SHP77 treated with DMSO at 0.1 percent for 48 hours (cell line): Measurements from ENCODE around the gene PTPRC.

ENCODE experiments used
- DNase-seq: peaks from one replicate; lab custom pipeline; 2025; lab: John Stamatoyannopoulos, UW

PTPRC gene

DNA sequence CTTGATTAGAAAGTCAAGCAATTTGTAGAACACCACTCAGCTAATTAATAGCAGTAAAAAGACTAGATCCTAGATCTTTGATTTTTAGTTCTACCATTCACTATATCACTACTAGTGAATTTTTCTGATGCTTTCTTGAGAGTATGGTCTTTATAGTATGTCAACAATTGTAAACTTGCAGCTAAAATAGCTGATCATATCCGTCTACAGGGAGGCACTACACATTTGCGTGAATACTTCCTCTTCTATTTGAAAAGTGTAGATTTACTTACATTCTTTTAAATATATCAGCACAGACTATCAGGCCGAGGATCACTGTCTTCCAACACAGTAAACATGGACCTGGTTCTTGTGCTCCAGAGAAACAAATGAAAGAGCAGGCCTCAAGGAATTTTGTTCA lies 18.6 kb upstream of the PTPRC start:
- DNase-seq = no peak

DNA sequence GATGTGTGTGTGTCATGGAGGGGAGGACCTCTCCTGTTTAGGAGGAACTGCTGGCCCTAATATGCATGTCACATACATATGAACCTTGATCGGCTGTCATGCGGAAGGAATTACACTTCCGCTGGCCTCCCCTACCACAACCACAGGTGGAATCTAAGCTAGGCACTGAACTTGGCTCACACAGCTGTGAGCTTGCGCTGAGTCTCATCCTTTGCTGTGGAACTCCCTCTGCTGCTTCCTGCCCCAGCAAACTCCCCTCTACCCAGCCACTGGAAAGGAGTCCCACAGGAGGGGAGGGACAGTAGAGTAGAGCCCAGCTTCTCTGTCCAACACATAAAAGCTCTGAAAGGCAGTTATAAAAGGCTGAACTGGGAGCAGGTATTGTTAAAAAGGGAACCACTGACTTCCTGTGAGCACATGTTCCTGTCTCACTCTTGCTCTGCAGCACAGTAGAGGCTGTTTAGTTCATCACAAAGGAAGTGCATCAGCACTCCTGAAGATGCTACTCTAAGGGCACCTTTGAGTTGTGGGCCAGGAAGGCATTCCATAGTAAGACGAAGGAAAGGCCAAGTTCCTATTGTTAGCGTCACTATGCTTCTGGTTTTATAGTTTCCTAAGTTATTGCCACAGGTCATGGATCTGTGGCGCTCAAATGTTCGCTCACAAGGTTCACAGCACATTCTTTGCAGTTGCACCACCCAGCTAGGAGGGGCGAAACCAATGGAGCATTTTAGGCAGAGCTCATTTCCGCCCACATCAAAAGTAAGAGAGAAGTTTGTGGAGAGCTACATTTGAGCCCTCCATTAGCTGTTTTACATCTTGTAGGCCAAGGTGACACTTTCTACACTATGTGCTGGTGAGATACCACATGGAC lies 17.7 kb upstream of the PTPRC start:
- no peak for DNase-seq

DNA sequence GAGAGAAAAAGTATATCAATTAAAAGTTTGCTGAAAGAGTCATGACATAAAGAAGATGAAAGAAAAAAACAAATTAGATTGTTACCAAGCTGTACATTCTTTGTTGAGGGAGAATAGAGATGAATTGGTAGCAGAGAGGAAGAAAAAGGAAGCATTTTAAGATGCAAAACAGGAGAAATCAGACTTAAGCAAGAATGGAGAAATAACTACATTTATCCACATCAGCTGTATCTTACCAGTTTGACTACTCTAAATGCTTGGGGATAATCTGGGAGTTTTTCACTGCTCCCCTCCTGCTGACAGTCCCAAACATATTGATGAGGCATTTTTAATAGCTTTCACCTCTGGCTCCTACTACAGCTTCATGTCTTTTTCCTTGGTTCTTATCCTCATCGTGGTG lies 16.8 kb upstream of the PTPRC start:
- no peak for DNase-seq

DNA sequence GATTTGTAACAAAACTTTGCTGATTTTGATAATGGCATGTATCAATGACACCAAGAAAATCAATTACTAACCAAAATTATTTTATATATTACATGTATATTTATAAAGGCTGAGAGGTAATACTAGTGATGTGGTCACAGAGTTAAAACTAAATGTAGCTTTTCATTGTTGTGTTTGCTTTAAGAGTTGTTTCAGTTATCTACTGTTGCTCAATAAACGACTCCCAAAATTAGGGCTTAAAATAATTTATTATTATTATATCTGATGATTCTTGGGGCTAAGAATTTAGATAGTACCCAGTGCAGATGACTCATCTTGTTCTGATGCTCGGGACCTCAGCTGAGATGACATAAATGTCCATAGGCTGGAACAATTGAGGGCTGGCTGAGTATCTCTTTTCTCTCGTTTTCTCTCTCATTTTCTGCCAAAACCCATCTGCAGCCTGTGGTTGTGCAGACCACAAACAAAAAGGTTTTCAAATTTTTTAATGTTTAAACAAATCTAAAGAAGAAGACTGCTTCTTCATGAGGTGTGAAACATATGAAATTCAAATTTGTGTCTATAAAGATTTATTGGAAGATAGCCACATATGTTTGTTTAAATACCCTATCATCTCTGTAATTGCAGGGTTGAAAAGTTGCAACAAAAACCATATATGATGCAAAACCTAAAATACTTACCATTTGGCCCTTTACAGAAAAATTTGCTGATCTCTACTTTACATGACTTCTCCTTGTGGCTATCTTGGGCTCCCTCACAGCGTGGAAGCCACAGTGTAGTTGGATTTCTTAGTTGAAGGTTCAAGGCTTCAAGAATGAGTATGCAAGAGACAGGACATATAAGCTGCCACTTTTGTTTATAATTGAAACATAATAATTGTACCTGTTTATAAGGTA lies 14.8 kb upstream of the PTPRC start:
- DNase-seq = no peak

DNA sequence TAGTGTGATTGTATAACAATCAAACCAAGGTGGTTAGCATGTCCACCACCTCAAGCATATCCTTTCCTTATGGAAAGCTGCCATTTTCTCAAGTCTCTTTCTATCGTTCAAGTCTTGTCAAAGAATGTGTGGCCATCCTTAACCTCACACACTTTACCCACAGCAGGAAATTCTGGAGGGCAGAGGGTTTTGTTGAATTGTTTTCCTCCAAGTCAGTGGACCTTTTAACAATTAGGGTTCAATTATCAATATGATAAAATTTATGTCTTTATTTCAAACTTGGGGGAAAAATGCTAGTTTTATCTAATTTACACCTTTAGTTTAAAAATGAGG lies 14.2 kb upstream of the PTPRC start:
- DNase-seq = no peak

DNA sequence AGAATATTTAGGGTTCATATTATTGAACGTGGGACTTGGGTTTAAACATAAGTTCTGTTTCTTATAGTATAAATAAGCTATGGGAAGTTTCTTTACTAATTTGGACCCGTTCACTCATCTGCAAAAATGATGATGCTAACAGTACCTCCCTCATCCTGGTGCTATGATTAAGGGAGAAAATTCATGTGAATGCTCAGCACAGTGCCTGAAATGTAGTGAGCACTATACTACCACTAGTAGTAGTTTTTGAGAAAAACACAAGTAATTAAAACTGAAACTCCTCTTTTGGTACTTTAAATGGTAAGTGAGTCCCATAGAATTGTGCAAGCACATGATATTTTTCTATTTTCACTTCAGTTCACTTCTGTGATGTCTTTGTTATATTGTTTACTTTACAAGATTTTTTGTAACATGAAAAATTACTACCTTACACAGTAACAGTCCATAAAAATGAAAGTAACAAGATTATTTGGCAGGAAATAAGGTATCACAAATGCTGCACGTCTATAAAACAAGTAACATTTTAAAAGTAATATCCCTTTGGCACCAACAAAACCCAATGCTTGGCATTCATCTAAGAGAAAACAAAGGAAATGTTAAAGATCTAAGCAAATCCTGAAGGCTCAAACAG lies 11.3 kb upstream of the PTPRC start:
- no peak for DNase-seq

DNA sequence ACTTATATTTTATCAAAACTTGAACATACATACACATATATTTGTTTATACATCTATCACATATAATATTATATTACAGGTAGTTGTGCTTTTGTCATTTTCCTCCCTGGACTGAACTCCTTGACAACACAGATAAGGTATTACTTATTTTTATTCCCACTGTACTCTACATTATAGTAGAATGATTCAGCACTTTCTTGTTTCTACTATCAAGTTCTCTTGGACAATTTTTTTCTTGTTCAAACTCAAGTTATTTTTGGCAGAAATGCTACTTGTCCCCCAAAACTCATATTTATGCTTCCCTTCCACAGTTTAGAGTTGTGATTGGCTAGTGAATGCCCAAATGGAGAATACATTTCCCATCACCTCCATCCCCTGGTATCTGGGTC lies 10.8 kb upstream of the PTPRC start:
- no peak for DNase-seq

DNA sequence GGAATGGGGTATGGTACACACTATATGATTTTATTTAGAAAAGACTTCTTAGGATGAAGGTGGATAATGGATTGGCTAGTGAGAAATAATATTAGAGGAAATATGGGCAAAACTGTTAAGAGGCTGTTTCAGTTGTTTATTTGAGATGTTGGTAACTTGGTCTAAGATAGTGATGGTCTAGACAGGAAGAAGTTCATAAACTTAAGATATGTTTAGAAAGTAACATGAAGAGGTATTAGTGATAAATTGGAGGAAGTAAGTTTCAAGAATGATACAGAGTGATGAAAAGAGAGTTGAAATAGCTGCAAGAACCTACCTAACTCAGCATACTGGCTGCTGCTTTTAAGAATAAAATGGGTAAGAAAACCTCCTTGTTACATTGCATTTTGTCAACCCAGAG lies 9.2 kb upstream of the PTPRC start:
- no peak for DNase-seq

DNA sequence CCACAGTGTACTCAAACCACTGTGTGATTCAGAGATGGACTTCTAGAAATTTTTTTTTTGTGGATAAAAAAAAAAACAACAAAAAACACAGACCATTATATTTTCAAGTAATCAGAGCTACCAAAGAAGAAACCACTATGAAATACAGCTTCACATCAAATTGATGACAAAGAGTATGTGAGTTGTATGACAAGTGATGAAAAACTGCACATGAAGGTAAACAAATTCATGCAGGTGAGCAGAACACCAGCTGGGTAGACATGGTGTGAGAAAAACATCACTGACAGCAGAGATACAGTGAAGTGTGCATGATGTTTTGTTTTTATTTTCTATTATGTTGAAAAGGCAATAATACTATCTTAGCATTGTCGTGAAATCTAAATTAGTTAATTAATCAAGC lies 8.0 kb upstream of the PTPRC start:
- no peak for DNase-seq

DNA sequence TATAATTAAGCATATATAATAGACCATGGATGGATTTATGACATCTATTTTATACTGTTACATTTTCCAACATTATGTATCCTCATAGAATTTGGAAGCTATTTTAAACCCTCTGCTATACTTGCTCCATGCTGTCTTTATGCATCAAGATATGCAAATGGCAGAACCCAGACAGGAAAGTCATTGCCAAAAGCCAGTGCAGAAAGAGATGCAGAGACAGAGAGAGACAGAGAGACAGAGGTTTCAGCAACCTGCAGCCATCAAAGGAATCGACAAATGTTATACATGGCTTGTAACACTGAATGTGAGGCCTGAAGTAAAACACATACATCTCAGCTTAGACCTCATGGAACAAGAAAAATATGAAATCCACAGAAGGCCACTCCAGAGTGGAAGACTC lies 7.5 kb upstream of the PTPRC start:
- DNase-seq = no peak

DNA sequence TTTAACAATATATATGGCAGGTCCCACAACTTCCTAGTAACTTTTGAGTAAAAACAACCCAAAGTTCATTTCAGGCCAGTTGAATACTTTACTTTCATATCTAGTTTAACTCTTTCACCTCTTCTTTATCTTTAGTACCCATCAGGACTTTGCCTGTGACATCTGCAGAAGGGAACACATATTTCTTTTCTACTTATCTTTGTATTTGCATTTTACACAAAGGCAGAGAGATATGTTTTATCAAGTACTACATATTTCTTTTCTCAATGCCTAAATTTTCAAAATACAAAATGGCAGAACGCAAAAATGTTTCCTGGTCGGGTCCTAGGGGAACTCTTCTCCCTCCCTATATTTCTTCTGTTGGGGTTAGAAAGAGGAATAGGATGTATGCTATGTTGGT lies 6.8 kb upstream of the PTPRC start:
- no peak for DNase-seq

DNA sequence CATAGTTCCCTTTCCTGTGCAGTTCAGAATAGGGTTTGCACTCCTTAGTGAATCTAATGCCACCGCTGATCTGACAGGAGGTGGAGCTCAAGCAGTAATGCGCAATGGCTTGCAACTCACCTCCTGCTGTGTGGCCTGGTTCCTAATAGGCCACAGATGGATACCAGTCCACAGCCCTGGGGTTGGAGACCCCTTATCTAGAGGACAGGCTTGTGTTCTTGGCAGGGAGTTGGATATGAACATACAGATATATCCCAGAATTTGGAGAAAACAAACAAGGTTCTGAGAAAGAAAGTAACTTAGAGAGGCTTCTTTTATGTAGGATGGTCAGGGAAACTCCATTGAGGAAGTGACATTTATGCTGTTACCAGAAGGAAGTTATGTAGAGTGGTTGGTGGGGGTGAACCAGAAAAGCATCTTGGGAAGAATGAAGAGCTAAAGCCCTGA lies 5.1 kb upstream of the PTPRC start:
- no peak for DNase-seq

DNA sequence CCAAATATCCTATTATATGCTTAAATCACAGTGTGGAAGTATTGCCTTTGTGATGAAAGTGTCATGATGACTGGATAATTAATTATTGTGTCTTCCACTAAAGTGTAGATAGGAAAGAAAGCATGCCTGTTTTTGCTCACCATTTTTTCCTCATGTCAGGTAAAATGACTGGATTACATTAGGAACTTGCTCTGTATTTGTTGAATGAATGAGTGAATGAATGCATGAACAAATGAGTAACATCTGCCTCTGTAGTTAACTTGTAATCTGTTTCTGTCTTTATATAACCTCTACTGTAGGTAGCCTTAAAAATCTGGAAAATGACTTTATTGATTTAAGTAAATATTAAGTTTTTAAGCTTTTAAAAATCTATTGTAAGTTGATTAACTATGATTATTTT lies 2.9 kb upstream of the PTPRC start:
- DNase-seq = no peak

DNA sequence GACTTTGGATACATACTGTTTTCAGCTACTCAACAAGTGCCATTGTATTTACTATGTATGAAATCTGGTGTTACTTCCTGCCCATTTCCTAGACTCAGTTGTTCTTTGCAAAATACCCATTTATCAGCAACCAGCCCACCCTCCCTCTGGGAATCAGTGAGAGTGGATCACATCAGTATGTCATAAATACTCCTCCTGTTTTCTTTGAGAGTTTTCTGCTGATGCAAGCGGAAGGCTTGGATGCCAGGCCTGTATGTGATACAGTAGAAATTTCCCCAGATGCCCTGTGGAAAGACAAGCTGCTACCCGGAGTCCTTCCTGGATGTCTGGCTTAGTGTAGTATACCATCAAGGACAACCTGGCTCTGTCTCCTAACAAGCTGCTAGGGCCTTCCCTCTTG lies 2.4 kb upstream of the PTPRC start:
- no peak for DNase-seq

DNA sequence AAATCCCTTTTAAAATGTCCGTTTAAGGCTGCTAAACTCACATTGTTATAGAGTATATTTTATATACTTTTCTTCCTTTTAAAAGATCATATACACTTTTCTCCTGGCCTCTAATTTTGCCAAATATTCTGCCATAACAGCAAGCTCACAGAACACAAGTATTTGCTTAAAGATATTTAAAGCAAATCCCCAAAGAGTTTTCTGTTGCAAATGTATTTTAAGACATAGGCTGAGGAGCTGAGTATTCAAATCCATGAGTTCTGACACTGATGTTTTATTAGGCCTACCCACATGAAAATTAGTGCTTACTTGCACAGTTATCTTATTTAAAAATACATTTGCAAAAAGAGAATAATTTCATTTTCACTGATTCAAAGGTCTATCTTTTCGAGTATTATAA lies 1.7 kb upstream of the PTPRC start:
- no peak for DNase-seq

DNA sequence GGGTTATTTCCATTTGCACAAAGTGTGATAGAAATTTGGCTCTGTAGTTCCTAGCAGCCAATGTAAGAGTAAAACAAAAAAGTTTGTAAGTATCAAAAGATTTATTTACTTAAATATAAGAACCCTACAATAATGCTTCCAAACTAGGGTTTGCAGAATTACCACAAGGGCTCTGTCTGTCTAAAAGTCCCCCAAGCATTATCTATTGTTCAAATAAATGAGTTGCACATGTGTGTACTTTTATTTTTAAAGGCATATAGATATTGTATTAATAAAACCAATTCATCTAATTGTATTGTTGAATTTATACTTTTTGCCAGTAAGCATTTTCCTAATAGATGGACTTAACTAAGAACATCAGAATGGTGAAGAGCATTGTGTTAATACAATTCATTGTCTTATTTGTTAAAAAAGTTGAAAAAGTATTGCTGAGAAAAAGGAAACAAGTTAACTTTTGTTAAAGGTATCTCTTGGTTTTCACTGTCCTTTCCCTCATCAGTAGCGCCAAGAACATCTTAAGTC lies 863 bp upstream of the PTPRC start:
- DNase-seq = no peak

DNA sequence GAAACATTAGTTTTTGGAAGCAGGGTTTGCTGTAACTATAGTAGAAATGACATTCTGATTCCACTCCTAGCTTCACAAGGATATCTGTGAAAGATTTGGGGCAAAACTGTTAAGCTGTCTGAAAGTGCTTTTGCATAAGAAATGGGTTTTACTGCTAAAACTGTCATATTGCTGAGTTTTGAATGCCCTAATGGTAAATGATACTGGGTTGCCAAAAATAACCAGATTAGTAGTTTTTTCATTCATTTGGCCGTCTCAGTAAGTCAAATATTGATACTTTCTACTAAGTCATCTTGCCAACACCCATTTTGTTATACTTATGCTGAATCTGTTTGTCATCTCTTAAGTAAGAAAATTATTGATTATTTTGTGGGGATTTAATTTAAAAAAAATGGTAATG lies 399 bp upstream of the PTPRC start:
- no peak for DNase-seq

DNA sequence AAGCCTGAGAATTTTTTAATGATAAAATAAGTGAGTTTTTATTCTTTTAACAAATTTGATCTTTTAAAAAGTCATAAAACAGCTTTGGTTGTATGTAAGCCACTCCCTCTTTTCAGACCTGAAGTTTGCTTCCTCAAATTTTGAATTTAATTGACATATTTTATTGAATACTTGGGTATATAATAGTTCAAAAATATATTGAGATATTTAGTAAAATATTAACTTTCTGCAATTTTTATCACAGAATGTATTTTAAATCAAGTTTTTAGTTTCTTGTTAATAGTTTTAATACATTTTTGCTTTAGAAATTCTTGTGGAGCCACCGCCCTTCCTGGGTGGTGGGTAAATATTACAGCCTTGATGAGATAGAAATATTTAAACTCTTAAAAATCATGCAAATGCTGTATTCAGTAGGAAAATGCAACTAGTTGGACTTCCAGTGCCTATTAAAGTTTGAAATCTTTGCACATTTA lies 867 bp downstream of the PTPRC start:
- DNase-seq = no peak

DNA sequence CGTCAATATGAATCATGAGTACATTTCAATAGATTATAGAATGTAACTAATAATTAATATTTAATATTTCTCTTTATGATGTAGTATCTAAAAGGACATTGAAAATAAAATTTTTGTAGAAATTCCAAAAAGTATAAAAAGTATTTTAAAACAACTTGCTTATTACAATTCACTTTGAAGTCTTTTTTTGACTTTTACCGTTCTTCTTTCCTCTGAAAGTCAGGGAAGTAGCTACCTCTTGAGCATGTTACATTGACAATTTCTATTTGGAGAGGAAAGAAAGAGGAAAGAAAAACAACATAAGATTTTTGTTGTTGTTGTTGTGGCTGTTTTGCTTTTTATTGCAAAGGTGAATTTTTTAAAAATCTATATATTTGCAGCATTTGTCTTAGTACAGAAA lies 1.3 kb downstream of the PTPRC start:
- DNase-seq = no peak

DNA sequence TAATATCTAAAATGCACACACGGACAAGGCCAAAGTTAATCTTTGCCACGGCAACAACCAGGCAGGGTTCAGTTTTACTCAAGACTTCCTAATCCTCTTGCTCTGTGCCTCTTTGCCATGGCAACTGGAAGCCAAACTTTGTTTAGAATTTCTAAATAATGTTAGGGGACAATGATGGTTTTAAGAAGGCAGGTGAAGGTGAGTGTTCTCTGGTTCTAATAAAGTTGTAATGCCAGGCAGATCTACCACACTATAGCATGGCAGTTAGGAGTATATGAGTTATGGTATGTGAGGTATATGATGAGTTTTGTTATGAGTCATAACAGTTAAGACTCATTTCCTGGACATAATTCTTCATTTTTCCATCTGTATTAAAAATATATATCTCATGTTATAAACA lies 2.7 kb downstream of the PTPRC start:
- DNase-seq = no peak

DNA sequence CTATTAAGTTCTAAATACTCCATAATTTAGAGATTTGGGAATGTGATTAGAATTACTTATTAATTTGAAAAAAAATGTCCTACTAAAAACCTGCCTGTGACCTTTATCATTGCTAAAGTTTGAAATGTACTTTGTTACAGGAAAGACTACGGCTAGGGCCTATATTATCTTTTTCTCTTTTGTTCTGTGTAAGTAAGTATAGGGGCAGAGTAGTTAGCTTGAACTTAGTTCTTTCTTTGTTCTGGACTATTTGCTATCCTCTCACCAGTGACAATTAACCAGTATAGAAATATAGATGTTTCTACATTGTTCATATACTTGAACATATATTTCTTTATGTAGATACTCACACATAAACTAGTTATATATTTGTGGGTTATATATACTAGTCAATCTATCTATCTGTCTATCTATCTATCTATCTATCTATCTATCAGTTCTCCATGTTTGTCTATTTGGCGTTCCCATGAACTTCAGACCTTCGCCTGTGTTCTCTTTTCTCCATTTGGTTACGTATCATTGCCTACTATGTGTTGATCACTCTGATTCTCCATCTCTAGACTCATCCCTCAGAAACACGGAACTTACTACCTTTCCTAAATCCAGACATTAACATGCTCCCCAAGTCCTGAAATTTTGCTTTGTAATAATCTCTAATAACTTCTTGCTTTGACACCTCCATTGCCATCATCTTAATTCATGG lies 3.3 kb downstream of the PTPRC start:
- no peak for DNase-seq

DNA sequence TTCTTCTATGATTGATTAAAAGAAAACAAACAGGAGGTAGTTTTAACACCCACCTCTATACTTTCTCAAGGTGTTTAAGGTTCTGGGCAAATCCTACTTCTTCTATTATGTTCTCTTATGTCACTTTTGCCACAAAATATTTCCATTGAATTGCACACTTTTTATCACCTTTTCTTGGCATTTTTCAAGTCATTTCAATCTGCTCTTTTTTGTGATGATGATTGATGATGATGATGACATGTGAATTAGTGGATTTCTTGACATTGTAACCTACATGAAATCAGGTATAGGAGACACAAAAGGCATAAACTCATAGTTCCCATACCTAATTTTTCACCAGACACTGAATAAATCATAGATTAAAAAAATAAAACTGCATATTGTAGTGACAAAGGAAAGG lies 4.1 kb downstream of the PTPRC start:
- DNase-seq = no peak
